Endothelial cell of umbilical vein (primary cell): ENCODE data around the gene UST. TPM values are rescaled to one million over a fixed set of nuclear protein-coding genes. Genes with fewer than 3 reads are reported as not detected.

Experiments
- BruUV-seq: library from RNA; stranded (reverse); fragments of 400-500 nt; replicated peaks from 2 replicates; lab custom pipeline; 2021; lab: Mats Ljungman, UMichigan
- CTCF ChIA-PET: fragments of 300-600, 350-600 bp; sonication (Branson Sonifier 250); formaldehyde crosslinking; loops from one replicate; lab custom pipeline; 2021; ENCODE audit warnings: antibody characterized with exemption, inconsistent platforms; lab: Charles Lee
- POLR2A ChIA-PET: fragments of 300-600, 350-600 bp; sonication (Branson Sonifier 250); formaldehyde crosslinking; loops from one replicate; lab custom pipeline; 2021; ENCODE audit warnings: antibody characterized with exemption, inconsistent platforms; lab: Charles Lee
- DNase-seq: peaks from one replicate; pipeline ENCODE4 v3.0.0-alpha.2; 2011; ENCODE audit warnings: low read depth, low spot score
- FAIRE-seq: peaks from 2 replicates; lab custom pipeline; 2011; peaks lifted over from hg19 to GRCh38; lab: Jason Lieb, UNC
- H2AFZ ChIP-seq: 2 replicates; pipeline ENCODE4 v1.6.0; 2012; ENCODE audit warnings: low read depth, low read length, control low read depth, inconsistent platforms
- H3K27ac ChIP-seq: 2 replicates; pipeline ENCODE4 v1.5.1; 2011; ENCODE audit warnings: low read depth, mild to moderate bottlenecking, control low read depth, low read length, moderate library complexity; ENCODE audit not compliant: insufficient read depth
- H3K27me3 ChIP-seq, 2 experiments: 2 replicates each; pipeline versions ENCODE4 v1.6.0 to v1.6.1; 2011; ENCODE audit warnings: low read length in 2 of 2, mixed read lengths in 1 of 2; ENCODE audit not compliant: control insufficient read depth in 2 of 2, insufficient read depth in 2 of 2
- H3K36me3 ChIP-seq, 2 experiments: 2 replicates in 1 of 2; 3 replicates in 1 of 2; pipeline ENCODE4 v1.5.1; 2011; ENCODE audit warnings: low read length in 2 of 2, mild to moderate bottlenecking in 1 of 2, moderate library complexity in 1 of 2; ENCODE audit not compliant: control insufficient read depth in 2 of 2, insufficient read depth in 2 of 2; ENCODE audit errors: extremely low read depth in 1 of 2
- H3K4me1 ChIP-seq: 3 replicates; pipeline ENCODE4 v1.5.1; 2011; ENCODE audit warnings: mild to moderate bottlenecking, low read length; ENCODE audit not compliant: control insufficient read depth, insufficient read depth; ENCODE audit errors: extremely low read depth
- H3K4me2 ChIP-seq: 2 replicates; pipeline ENCODE4 v1.6.1; 2011; ENCODE audit warnings: low read length, control low read depth, mixed read lengths; ENCODE audit not compliant: insufficient read depth
- H3K4me3 ChIP-seq, 3 experiments: fragments of 200-600 bp in 1 of 3; sonication (generic), shearing (Covaris generic) in 1 of 3; replicated peaks in 1 of 3; 2 replicates each; pipeline ENCODE4 v1.5.1; 2011 to 2016; ENCODE audit warnings: control low read depth in 3 of 3, low read length in 3 of 3, mild to moderate bottlenecking in 2 of 3, inconsistent platforms in 1 of 3, low read depth in 1 of 3, moderate library complexity in 1 of 3; ENCODE audit not compliant: insufficient read depth in 1 of 3
- H3K79me2 ChIP-seq: 2 replicates; pipeline ENCODE4 v1.6.0; 2012; ENCODE audit warnings: low read length, inconsistent platforms; ENCODE audit not compliant: control insufficient read depth, insufficient read depth
- H3K9ac ChIP-seq: replicated peaks from 2 replicates; pipeline ENCODE3; 2011; ENCODE audit warnings: low read length, control low read depth; ENCODE audit not compliant: insufficient read depth; ENCODE audit errors: extremely low read depth
- H3K9me1 ChIP-seq: replicated peaks from 3 replicates; pipeline ENCODE4 v1.6.0; 2011; ENCODE audit warnings: mild to moderate bottlenecking, low read length; ENCODE audit not compliant: control insufficient read depth, insufficient read depth; ENCODE audit errors: extremely low read depth
- H3K9me3 ChIP-seq: replicated peaks from 2 replicates; pipeline ENCODE4 v1.5.1; 2012; ENCODE audit warnings: low read length, inconsistent platforms; ENCODE audit not compliant: control insufficient read depth, insufficient read depth
- H4K20me1 ChIP-seq: replicated peaks from 2 replicates; pipeline ENCODE3; 2011; ENCODE audit warnings: mild to moderate bottlenecking, low read length; ENCODE audit not compliant: control insufficient read depth, insufficient read depth; ENCODE audit errors: extremely low read depth
- EZH2 ChIP-seq: IDR thresholded peaks from 2 replicates; pipeline ENCODE4 v1.6.1; 2012; ENCODE audit warnings: borderline replicate concordance, low read depth, mild to moderate bottlenecking, moderate library complexity, low read length, inconsistent platforms; ENCODE audit not compliant: severe bottlenecking
- FOS ChIP-seq: IDR thresholded peaks from 2 replicates; pipeline ENCODE4 v1.6.1; 2011; ENCODE audit warnings: mild to moderate bottlenecking, low read length, moderate library complexity, borderline replicate concordance; ENCODE audit not compliant: insufficient read depth
- GATA2 ChIP-seq: IDR thresholded peaks from 2 replicates; pipeline ENCODE4 v1.7.0; 2011; ENCODE audit warnings: low read depth, mild to moderate bottlenecking, moderate library complexity, mixed read lengths, low read length; ENCODE audit not compliant: insufficient read length, insufficient read depth
- JUN ChIP-seq: IDR thresholded peaks from 2 replicates; pipeline ENCODE4 v1.6.1; 2011; ENCODE audit warnings: borderline replicate concordance, low read depth; ENCODE audit not compliant: insufficient read length, insufficient read depth
- MAX ChIP-seq: IDR thresholded peaks from 2 replicates; pipeline ENCODE4 v1.6.1; 2011; ENCODE audit not compliant: insufficient read depth, insufficient read length
- MYC ChIP-seq: IDR thresholded peaks from one replicate; pipeline ENCODE4 v1.6.1; 2011; ENCODE audit warnings: mild to moderate bottlenecking, low read depth, low read length
- POLR2A ChIP-seq: IDR thresholded peaks from 2 replicates; pipeline ENCODE4 v1.6.1; 2012; ENCODE audit warnings: low read depth, mild to moderate bottlenecking, control low read depth, low read length
- POLR2AphosphoS5 ChIP-seq: IDR thresholded peaks from 2 replicates; pipeline ENCODE4 v1.6.1; 2012; ENCODE audit warnings: low read depth, mild to moderate bottlenecking, control low read depth, low read length, moderate library complexity; ENCODE audit not compliant: insufficient read depth
- dilution Hi-C: fragments of 300-500 bp; cut with MboI; formaldehyde crosslinking; loops from one replicate; pipeline ENCODE4 v1.15.0; 2019; ENCODE audit warnings: low sequenced_read_pairs; ENCODE audit not compliant: extremely low pct_ligation_motif_present
- intact Hi-C: fragments of 100-400 bp; cut with micrococcal nuclease; formaldehyde crosslinking; loops from one replicate; pipeline ENCODE4 v1.10.0; 2022
- polyA plus RNA-seq, 4 experiments: library from polyadenylated mRNA; depleted of rRNA in 3 of 4; stranded (reverse) in 3 of 4; unstranded in 1 of 4; fragments of >200 nt; gene quantifications; 2 replicates each; pipeline versions ENCODE4 v1.2.1 to v1.2.3, GENCODE V29; 2011 to 2012; ENCODE audit warnings: missing spikeins in 1 of 4
- total RNA-seq: library from RNA; stranded (reverse); gene quantifications from 2 replicates; pipeline ENCODE4 v1.2.3, GENCODE V29; 2021
- TF ChIP-seq, protein P1 (sequence below), 2 donors: IDR thresholded peaks; 1 replicate in 1 of 2; 2 replicates in 1 of 2; pipeline ENCODE4 v1.5.1; 2011; ENCODE audit warnings: low read length in 2 of 2, mild to moderate bottlenecking in 2 of 2, moderate library complexity in 2 of 2, control low read depth in 1 of 2, inconsistent platforms in 1 of 2, low read depth in 1 of 2; ENCODE audit not compliant: insufficient read depth in 1 of 2; ENCODE audit errors: extremely low read depth in 1 of 2

Gene UST
- total and polyA plus RNA-seq, 2 donors (not counting 3 experiments of a cell fraction or from before 2014, with no cell fraction given), result 0.26 to 0.84 TPM

- Histone ChIP-seq H3K27ac (no peak overlapping the region), H3K9ac (no peak overlapping the region), H3K27me3 (no peaks in the 10 kb centered on the region), H3K4me1 (peaks cover 3% of the 10 kb centered on the region), H3K79me2 (no peaks in the 10 kb centered on the region), H3K9me3 (no peaks in the 10 kb centered on the region), H3K9me1 (no peaks in the 10 kb centered on the region), H4K20me1 (no peaks in the 10 kb centered on the region), H2AFZ (no peak overlapping the region), H3K4me3 (no peak overlapping the region), H3K36me3 (no peaks in the 10 kb centered on the region), H3K4me2 (no peak overlapping the region)
- POLR2A ChIA-PET, result no interaction called here
- BruUV-seq, result no TSS peak
- intact Hi-C loops, result no loop called here
- FAIRE-seq (peak; percentile 15), DNase-seq (no peak)
- TF ChIP-seq MYC, result no peak
- no peak for TF ChIP-seq POLR2AphosphoS5
- TF ChIP-seq EZH2, result no peak
- TF ChIP-seq POLR2A, result no peak
- no peak for TF ChIP-seq GATA2
- TF ChIP-seq FOS, result no peak
- no peak for TF ChIP-seq JUN
- TF ChIP-seq MAX, result no peak
- TF ChIP-seq, protein P1, sequence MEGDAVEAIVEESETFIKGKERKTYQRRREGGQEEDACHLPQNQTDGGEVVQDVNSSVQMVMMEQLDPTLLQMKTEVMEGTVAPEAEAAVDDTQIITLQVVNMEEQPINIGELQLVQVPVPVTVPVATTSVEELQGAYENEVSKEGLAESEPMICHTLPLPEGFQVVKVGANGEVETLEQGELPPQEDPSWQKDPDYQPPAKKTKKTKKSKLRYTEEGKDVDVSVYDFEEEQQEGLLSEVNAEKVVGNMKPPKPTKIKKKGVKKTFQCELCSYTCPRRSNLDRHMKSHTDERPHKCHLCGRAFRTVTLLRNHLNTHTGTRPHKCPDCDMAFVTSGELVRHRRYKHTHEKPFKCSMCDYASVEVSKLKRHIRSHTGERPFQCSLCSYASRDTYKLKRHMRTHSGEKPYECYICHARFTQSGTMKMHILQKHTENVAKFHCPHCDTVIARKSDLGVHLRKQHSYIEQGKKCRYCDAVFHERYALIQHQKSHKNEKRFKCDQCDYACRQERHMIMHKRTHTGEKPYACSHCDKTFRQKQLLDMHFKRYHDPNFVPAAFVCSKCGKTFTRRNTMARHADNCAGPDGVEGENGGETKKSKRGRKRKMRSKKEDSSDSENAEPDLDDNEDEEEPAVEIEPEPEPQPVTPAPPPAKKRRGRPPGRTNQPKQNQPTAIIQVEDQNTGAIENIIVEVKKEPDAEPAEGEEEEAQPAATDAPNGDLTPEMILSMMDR (IDR thresholded peaks at IDR 0.05; ENCODE audit: extremely low read depth in 1 of 2, insufficient read depth in 1 of 2, low read depth in 1 of 2, low read length in 2 of 2), result no peak
- dilution Hi-C loops, result no loop called here
- CTCF ChIA-PET, result no interaction called here
Measured at GRCh38 chr6:149125309-149125708, 378.5 kb downstream of the UST start.
